HUES6 (cell line): ENCODE results near the gene NLN.
"Not testable (repeated sequence)": the region's sequence is repeated elsewhere in the genome, so short reads cannot be mapped to it uniquely, and the experiment has no call there.

ENCODE experiments used
- H3K27ac ChIP-seq: 2 replicates; pipeline ENCODE4 v1.7.0; 2013; ENCODE audit warnings: low read depth, mild to moderate bottlenecking, low read length, inconsistent platforms
- H3K27me3 ChIP-seq: 2 replicates; pipeline ENCODE4 v1.6.1; 2013; ENCODE audit warnings: low read length; ENCODE audit not compliant: control insufficient read depth, insufficient read depth
- H3K36me3 ChIP-seq: 2 replicates; pipeline ENCODE4 v1.6.1; 2013; ENCODE audit warnings: low read length; ENCODE audit not compliant: control insufficient read depth, insufficient read depth
- H3K4me1 ChIP-seq: 2 replicates; pipeline ENCODE4 v1.6.1; 2013; ENCODE audit warnings: low read length; ENCODE audit not compliant: control insufficient read depth, insufficient read depth
- H3K4me3 ChIP-seq: 2 replicates; pipeline ENCODE4 v1.5.1; 2013; ENCODE audit warnings: low read depth, low read length
- H3K9ac ChIP-seq: one replicate; pipeline ENCODE4 v1.6.1; 2013; ENCODE audit warnings: mild to moderate bottlenecking, low read length
- H3K9me3 ChIP-seq: 2 replicates; pipeline ENCODE4 v1.6.1; 2013; ENCODE audit warnings: low read depth, low read length; ENCODE audit not compliant: control insufficient read depth, insufficient read depth

The NLN gene

GRCh38 chr5:65758546-65759144 lies 36.6 kb downstream of the NLN start:
- no peak overlapping the region for H3K4me3 ChIP-seq
- H3K27ac ChIP-seq: no peak overlapping the region
- H3K9me3 ChIP-seq: no peaks in the 10 kb centered on the region
- H3K36me3 ChIP-seq: peaks cover 36% of the 10 kb centered on the region
- no peak overlapping the region for H3K9ac ChIP-seq
- H3K27me3 ChIP-seq: no peaks in the 10 kb centered on the region
- no peaks in the 10 kb centered on the region for H3K4me1 ChIP-seq

- Histone ChIP-seq H3K9me3 (no peaks in the 10 kb centered on the region), H3K4me3 (no peak overlapping the region), H3K36me3 (peaks cover 42% of the 10 kb centered on the region), H3K9ac (no peak overlapping the region), H3K4me1 (no peaks in the 10 kb centered on the region), H3K27ac (no peak overlapping the region), H3K27me3 (no peaks in the 10 kb centered on the region)
Measured at GRCh38 chr5:65760504-65761275, 38.7 kb downstream of the NLN start.

- no peak overlapping the region for H3K9ac ChIP-seq
- H3K9me3 ChIP-seq: peaks cover 1% of the 10 kb centered on the region; the same call in 1 of the 2 replicates
- peaks cover 56% of the 10 kb centered on the region for H3K36me3 ChIP-seq
- H3K27ac ChIP-seq: no peak overlapping the region
- H3K4me3 ChIP-seq: no peak overlapping the region
- no peaks in the 10 kb centered on the region for H3K27me3 ChIP-seq
- H3K4me1 ChIP-seq: no peaks in the 10 kb centered on the region
Measured at GRCh38 chr5:65762234-65762633, 40.2 kb downstream of the NLN start.

- peaks cover 54% of the 10 kb centered on the region for H3K36me3 ChIP-seq
- no peaks in the 10 kb centered on the region for H3K4me1 ChIP-seq
- H3K9ac ChIP-seq: no peak overlapping the region
- H3K27me3 ChIP-seq: no peaks in the 10 kb centered on the region
- peaks cover 2% of the 10 kb centered on the region; the same call in 1 of the 2 replicates for H3K9me3 ChIP-seq
- H3K4me3 ChIP-seq: no peak overlapping the region
- no peak overlapping the region for H3K27ac ChIP-seq
Measured at GRCh38 chr5:65765582-65765981, 43.6 kb downstream of the NLN start.

GRCh38 chr5:65766175-65766574 lies 44.2 kb downstream of the NLN start:
- H3K4me1 ChIP-seq: no peaks in the 10 kb centered on the region
- no peak overlapping the region for H3K9ac ChIP-seq
- peaks cover 55% of the 10 kb centered on the region for H3K36me3 ChIP-seq
- peaks cover 2% of the 10 kb centered on the region; the same call in 1 of the 2 replicates for H3K9me3 ChIP-seq
- no peak overlapping the region for H3K27ac ChIP-seq
- no peaks in the 10 kb centered on the region for H3K27me3 ChIP-seq
- no peak overlapping the region for H3K4me3 ChIP-seq

GRCh38 chr5:65766781-65767180 lies 44.8 kb downstream of the NLN start:
- peaks cover 2% of the 10 kb centered on the region; the same call in 1 of the 2 replicates for H3K9me3 ChIP-seq
- H3K9ac ChIP-seq: no peak overlapping the region
- no peak overlapping the region for H3K27ac ChIP-seq
- no peaks in the 10 kb centered on the region for H3K27me3 ChIP-seq
- H3K4me3 ChIP-seq: no peak overlapping the region
- H3K4me1 ChIP-seq: no peaks in the 10 kb centered on the region
- H3K36me3 ChIP-seq: peaks cover 55% of the 10 kb centered on the region

- H3K9me3 ChIP-seq: peaks cover 2% of the 10 kb centered on the region; the same call in 1 of the 2 replicates
- H3K27ac ChIP-seq: no peak overlapping the region
- H3K4me1 ChIP-seq: no peaks in the 10 kb centered on the region
- peaks cover 56% of the 10 kb centered on the region for H3K36me3 ChIP-seq
- no peaks in the 10 kb centered on the region for H3K27me3 ChIP-seq
- H3K4me3 ChIP-seq: no peak overlapping the region
- no peak overlapping the region for H3K9ac ChIP-seq
Measured at GRCh38 chr5:65767565-65767964, 45.6 kb downstream of the NLN start.

- Histone ChIP-seq H3K27me3 (no peaks in the 10 kb centered on the region), H3K36me3 (peaks cover 51% of the 10 kb centered on the region), H3K4me1 (no peaks in the 10 kb centered on the region), H3K9ac (no peak overlapping the region), H3K27ac (no peak overlapping the region), H3K9me3 (peaks cover 2% of the 10 kb centered on the region; the same call in 1 of the 2 replicates), H3K4me3 (no peak overlapping the region)
Measured at GRCh38 chr5:65768723-65769346, 46.8 kb downstream of the NLN start.

GRCh38 chr5:65769539-65769938 lies 47.5 kb downstream of the NLN start:
- peaks cover 2% of the 10 kb centered on the region; the same call in 1 of the 2 replicates for H3K9me3 ChIP-seq
- no peak overlapping the region for H3K9ac ChIP-seq
- no peak overlapping the region for H3K4me3 ChIP-seq
- no peaks in the 10 kb centered on the region for H3K4me1 ChIP-seq
- H3K36me3 ChIP-seq: peaks cover 52% of the 10 kb centered on the region
- no peak overlapping the region for H3K27ac ChIP-seq
- no peaks in the 10 kb centered on the region for H3K27me3 ChIP-seq

GRCh38 chr5:65771266-65771665 lies 49.3 kb downstream of the NLN start:
- Histone ChIP-seq H3K27ac (no peak overlapping the region), H3K9ac (no peak overlapping the region), H3K9me3 (peaks cover 2% of the 10 kb centered on the region; the same call in 1 of the 2 replicates), H3K27me3 (no peaks in the 10 kb centered on the region), H3K4me1 (no peaks in the 10 kb centered on the region), H3K36me3 (peaks cover 53% of the 10 kb centered on the region), H3K4me3 (no peak overlapping the region)

GRCh38 chr5:65772963-65773362 lies 51.0 kb downstream of the NLN start:
- H3K27ac ChIP-seq, H3K4me3 ChIP-seq, H3K9ac ChIP-seq, H3K4me1 ChIP-seq, H3K27me3 ChIP-seq, H3K9me3 ChIP-seq: not testable (repeated sequence)
- peaks cover 57% of the 10 kb centered on the region for H3K36me3 ChIP-seq
